ENCODE results near the gene PROX1. TPM values are rescaled to one million over a fixed set of nuclear protein-coding genes. Genes with fewer than 3 reads are reported as not detected.
A peak's percentile ranks its signal among the peaks of the same experiment; 100 is the strongest.

The PROX1 gene
- total RNA-seq, 1 experiment from 2014 or later = 0.05 TPM

- Histone ChIP-seq H3K36me3 (no peaks in the 10 kb centered on the region), H3K9me3 (replicated peaks) (no peaks in the 10 kb centered on the region), H3K27me3 (replicated peaks) (peaks cover 57% of the 10 kb centered on the region), H3K4me1 (replicated peaks) (peaks cover 10% of the 10 kb centered on the region), H3K4me3 (no peak overlapping the region), H3K27ac (no peak overlapping the region)
- no peak for DNase-seq (ENCODE audit: low read depth in 1 of 2, low spot score in 2 of 2)
Measured at GRCh38 chr1:213985209-213986019, 2.4 kb upstream of the PROX1 start.

GRCh38 chr1:213986020-213986924, 1.5 kb upstream of the PROX1 start:
- Histone ChIP-seq H3K27ac (no peak overlapping the region), H3K4me3 (no peak overlapping the region), H3K9me3 (replicated peaks) (no peaks in the 10 kb centered on the region), H3K27me3 (replicated peaks) (peaks cover 56% of the 10 kb centered on the region), H3K36me3 (no peaks in the 10 kb centered on the region), H3K4me1 (replicated peaks) (peaks cover 10% of the 10 kb centered on the region)
- no peak for DNase-seq (ENCODE audit: low read depth in 1 of 2, low spot score in 2 of 2)

- DNase-seq (ENCODE audit: low read depth in 1 of 2, low spot score in 2 of 2) = no peak
- Histone ChIP-seq H3K36me3 (no peaks in the 10 kb centered on the region), H3K4me3 (no peak overlapping the region), H3K9me3 (replicated peaks) (no peaks in the 10 kb centered on the region), H3K27ac (no peak overlapping the region), H3K27me3 (replicated peaks) (peaks cover 61% of the 10 kb centered on the region), H3K4me1 (replicated peaks) (peaks cover 10% of the 10 kb centered on the region)
Measured at GRCh38 chr1:213986925-213987250, 885 bp upstream of the PROX1 start.

- H3K36me3 ChIP-seq = no peaks in the 10 kb centered on the region
- H3K27ac ChIP-seq = no peak overlapping the region
Measured at GRCh38 chr1:213987422-213987926, 299 bp upstream of the PROX1 start.

GRCh38 chr1:213988507-213989001, 781 bp downstream of the PROX1 start:
- no peak for DNase-seq (ENCODE audit: low read depth in 1 of 2, low spot score in 2 of 2)
- no peaks in the 10 kb centered on the region for H3K36me3 ChIP-seq
- H3K27ac ChIP-seq = no peak overlapping the region
- peak overlapping the region; percentile 38 for H3K4me3 ChIP-seq
- H3K4me1 ChIP-seq (replicated peaks) = peaks cover 7% of the 10 kb centered on the region
- H3K27me3 ChIP-seq (replicated peaks) = peaks cover 48% of the 10 kb centered on the region
- no peaks in the 10 kb centered on the region for H3K9me3 ChIP-seq (replicated peaks)

More at GRCh38 chr1:213987422-213987926, 299 bp upstream of the PROX1 start:
- no peak for DNase-seq (ENCODE audit: low read depth in 1 of 2, low spot score in 2 of 2)
- Histone ChIP-seq H3K9me3 (replicated peaks) (no peaks in the 10 kb centered on the region), H3K27me3 (replicated peaks) (peaks cover 59% of the 10 kb centered on the region), H3K4me3 (peak overlapping the region; percentile 38), H3K4me1 (replicated peaks) (peaks cover 10% of the 10 kb centered on the region)

GRCh38 chr1:213989002-213989855, 1.5 kb downstream of the PROX1 start:
- H3K4me1 ChIP-seq (replicated peaks) = peaks cover 7% of the 10 kb centered on the region
- no peak for DNase-seq (ENCODE audit: low read depth in 1 of 2, low spot score in 2 of 2)
- H3K9me3 ChIP-seq (replicated peaks) = no peaks in the 10 kb centered on the region
- H3K27ac ChIP-seq = no peak overlapping the region
- H3K4me3 ChIP-seq = peak overlapping the region; percentile 38
- H3K36me3 ChIP-seq = no peaks in the 10 kb centered on the region
- H3K27me3 ChIP-seq (replicated peaks) = peaks cover 41% of the 10 kb centered on the region

GRCh38 chr1:213993929-213994328, 6.2 kb downstream of the PROX1 start:
- no peak overlapping the region for H3K27ac ChIP-seq
- no peak overlapping the region for H3K4me3 ChIP-seq
- H3K4me1 ChIP-seq (replicated peaks) = peaks cover 5% of the 10 kb centered on the region
- no peak for DNase-seq (ENCODE audit: low read depth in 1 of 2, low spot score in 2 of 2)
- peaks cover 16% of the 10 kb centered on the region for H3K27me3 ChIP-seq (replicated peaks)
- H3K36me3 ChIP-seq = no peaks in the 10 kb centered on the region
- no peaks in the 10 kb centered on the region for H3K9me3 ChIP-seq (replicated peaks)

GRCh38 chr1:213994888-213995287, 7.1 kb downstream of the PROX1 start:
- no peaks in the 10 kb centered on the region for H3K36me3 ChIP-seq
- H3K27me3 ChIP-seq (replicated peaks) = peaks cover 16% of the 10 kb centered on the region; the same call in 1 of the 2 replicates
- DNase-seq (ENCODE audit: low read depth in 1 of 2, low spot score in 2 of 2) = no peak
- H3K27ac ChIP-seq = no peak overlapping the region
- H3K4me3 ChIP-seq = no peak overlapping the region
- H3K9me3 ChIP-seq (replicated peaks) = no peaks in the 10 kb centered on the region
- no peaks in the 10 kb centered on the region for H3K4me1 ChIP-seq (replicated peaks)

- no peaks in the 10 kb centered on the region for H3K9me3 ChIP-seq (replicated peaks)
- peaks cover 17% of the 10 kb centered on the region; the same call in 1 of the 2 replicates for H3K27me3 ChIP-seq (replicated peaks)
- H3K27ac ChIP-seq = no peak overlapping the region
- no peak overlapping the region for H3K4me3 ChIP-seq
- no peaks in the 10 kb centered on the region for H3K36me3 ChIP-seq
- no peak for DNase-seq (ENCODE audit: low read depth in 1 of 2, low spot score in 2 of 2)
- H3K4me1 ChIP-seq (replicated peaks) = no peaks in the 10 kb centered on the region
Measured at GRCh38 chr1:213995603-213996002, 7.8 kb downstream of the PROX1 start.

GRCh38 chr1:213996320-213997037, 8.7 kb downstream of the PROX1 start:
- Histone ChIP-seq H3K27ac (no peak overlapping the region), H3K4me1 (replicated peaks) (no peaks in the 10 kb centered on the region), H3K9me3 (replicated peaks) (no peaks in the 10 kb centered on the region), H3K4me3 (no peak overlapping the region), H3K36me3 (no peaks in the 10 kb centered on the region), H3K27me3 (replicated peaks) (peaks cover 13% of the 10 kb centered on the region; the same call in 1 of the 2 replicates)
- no peak for DNase-seq (ENCODE audit: low read depth in 1 of 2, low spot score in 2 of 2)

- no peak for DNase-seq (ENCODE audit: low read depth in 1 of 2, low spot score in 2 of 2)
- no peak overlapping the region for H3K4me3 ChIP-seq
Measured at GRCh38 chr1:213997038-213997771, 9.4 kb downstream of the PROX1 start.

GRCh38 chr1:213997772-213998107, 10.0 kb downstream of the PROX1 start:
- Histone ChIP-seq H3K27me3 (replicated peaks) (peaks cover 5% of the 10 kb centered on the region; the same call in 1 of the 2 replicates), H3K27ac (no peak overlapping the region), H3K4me3 (no peak overlapping the region), H3K4me1 (replicated peaks) (no peaks in the 10 kb centered on the region), H3K36me3 (no peaks in the 10 kb centered on the region), H3K9me3 (replicated peaks) (no peaks in the 10 kb centered on the region)
- no peak for DNase-seq (ENCODE audit: low read depth in 1 of 2, low spot score in 2 of 2)

More at GRCh38 chr1:213997038-213997771, 9.4 kb downstream of the PROX1 start:
- Histone ChIP-seq H3K36me3 (no peaks in the 10 kb centered on the region), H3K27ac (no peak overlapping the region), H3K4me1 (replicated peaks) (no peaks in the 10 kb centered on the region), H3K27me3 (replicated peaks) (peaks cover 6% of the 10 kb centered on the region; the same call in 1 of the 2 replicates), H3K9me3 (replicated peaks) (no peaks in the 10 kb centered on the region)

Data from SJSA1 (cell line).